GM19099 (cell line): ENCODE data around the gene IGF2BP2.

Source experiments
- POLR2A ChIP-seq: IDR thresholded peaks from 3 replicates; pipeline ENCODE4 v1.6.1; 2011; ENCODE audit warnings: low read depth; ENCODE audit not compliant: insufficient read length; ENCODE audit errors: extremely low read depth

IGF2BP2 gene

DNA sequence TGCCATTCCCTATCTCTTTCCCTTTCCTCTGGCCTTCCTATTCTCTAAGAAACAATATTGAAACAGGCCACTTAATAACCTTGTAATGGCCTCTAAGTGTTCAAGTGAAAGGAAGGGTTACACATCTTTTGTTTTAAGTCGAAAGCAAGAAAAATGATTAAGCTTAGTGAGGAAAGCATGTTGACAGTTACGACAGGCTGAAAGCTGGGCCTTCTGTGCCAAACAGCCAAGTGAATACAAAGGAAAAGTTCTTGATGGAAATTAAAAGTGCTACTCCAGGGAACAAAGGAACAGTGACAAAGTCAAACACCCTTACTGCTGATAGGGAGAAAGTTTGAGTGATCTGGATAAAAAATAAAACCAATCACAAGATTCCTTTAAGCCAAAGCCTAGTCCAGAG lies 184.5 kb downstream of the IGF2BP2 start:
- TF ChIP-seq POLR2A = no peak

DNA sequence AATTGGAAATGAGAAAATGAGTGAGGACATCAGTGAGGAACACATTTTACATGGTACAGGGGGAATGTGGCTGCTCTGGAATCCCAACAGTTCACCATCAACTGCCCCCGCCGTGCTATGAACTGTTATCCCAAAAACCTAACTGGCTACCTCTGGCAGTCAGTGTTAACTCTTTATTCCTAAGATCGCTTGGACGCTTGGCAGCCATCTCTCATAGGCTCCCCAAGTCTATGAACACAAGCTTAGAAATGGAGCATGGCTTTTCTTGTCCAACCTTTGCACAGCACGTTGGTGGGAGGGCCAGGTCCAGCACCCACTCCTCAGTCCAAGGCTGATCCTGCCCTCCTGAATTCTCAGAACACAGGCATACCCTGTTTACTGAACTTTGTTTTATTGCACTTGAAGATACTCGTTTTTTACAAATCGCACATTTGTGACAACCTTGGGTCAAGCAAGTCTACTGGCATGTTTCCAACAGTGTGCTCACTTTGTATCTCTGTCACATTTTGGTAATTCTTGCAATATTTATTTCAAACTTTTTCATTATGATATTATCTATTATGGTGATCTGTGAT lies 185.1 kb downstream of the IGF2BP2 start:
- TF ChIP-seq POLR2A = no peak

DNA sequence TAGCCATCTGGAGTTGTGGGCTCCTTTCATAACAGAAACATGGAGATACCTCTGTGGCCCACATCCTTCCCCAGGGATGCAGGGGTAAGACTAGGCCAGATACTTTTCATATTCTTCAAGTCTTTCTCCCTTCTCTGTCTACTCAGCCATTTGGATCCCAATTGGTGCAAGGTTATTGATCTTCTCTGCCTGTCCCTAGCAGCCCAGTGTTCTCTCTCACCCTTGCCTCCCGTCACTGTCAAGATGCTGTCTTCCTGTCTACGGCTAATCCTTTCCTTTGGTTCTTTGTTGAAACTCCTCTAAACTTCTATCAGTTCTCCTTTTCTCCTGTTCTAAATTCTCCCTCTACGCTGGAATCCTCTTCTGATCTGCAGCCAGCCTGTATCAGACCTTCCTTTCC lies 187.5 kb downstream of the IGF2BP2 start:
- no peak for TF ChIP-seq POLR2A

DNA sequence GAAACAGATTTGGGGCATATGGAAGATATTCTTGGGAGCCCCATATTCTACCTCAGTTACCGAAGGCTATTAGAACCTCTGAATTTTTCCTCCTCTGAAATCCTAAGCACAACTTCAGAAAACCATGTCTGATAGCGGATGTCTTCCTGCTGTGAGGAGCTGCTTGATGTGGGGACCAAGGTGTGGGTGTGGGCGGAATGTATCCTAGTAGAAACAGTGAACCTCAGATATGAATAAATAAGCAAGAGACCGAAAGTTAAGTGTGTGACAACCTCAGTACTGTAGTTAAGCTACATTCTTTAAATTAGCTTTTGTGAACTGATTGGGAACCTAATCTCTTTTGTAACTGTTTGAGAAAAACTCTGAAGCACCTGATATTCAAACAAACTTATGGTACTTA lies 191.8 kb downstream of the IGF2BP2 start:
- no peak for TF ChIP-seq POLR2A

DNA sequence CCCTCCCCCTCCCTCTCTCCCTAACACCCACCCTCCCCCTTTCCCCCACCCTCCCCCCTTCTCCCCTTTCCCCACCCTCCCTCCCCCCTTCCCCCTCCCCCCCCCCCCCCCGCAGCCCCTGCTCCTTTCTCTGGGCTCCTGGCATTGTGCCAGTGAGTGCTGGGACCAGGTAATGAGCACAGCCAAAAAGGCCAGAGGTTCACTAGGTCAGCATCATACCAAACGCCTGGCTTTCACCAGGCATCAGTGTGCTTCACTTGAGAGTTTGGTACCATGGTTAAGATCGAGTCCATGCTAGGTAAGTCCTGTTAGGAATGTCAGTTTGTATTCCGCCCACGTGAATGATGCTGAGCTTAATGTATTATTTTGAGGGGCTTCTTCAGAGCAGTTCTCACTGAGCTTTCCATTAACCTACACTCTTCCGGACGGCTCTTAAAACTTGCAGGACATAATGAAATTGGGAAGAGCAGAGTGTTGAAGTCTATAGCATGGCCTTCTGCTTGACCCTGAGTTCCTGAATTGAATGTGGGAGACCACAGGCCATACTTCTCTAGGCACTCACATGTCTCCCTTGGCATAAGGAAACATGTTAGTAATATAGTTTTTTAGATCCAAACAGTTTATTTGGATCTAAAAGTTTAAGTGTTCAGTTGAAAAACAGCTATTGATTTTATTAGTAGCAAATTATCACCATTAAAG lies 193.2 kb downstream of the IGF2BP2 start:
- no peak for TF ChIP-seq POLR2A

DNA sequence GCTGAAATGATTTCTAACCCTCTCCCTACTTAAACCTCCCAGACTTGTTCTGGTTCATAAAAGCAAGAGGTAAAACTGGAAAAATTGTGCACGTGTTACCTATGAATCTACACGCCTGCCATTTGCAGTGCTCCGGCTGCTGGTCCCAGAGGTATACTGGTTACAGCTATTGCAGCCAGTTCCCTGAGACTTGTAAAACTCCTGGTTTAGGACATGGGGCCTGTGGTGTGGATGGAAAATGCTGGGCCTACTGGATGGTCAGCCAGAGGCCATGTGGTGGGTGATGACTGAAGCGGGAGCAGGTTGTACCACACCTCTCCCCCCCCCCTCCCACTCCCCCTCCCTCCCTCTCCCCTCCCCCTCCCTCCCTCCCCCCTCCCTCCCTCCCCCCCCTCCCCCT lies 193.7 kb downstream of the IGF2BP2 start:
- TF ChIP-seq POLR2A = no peak

DNA sequence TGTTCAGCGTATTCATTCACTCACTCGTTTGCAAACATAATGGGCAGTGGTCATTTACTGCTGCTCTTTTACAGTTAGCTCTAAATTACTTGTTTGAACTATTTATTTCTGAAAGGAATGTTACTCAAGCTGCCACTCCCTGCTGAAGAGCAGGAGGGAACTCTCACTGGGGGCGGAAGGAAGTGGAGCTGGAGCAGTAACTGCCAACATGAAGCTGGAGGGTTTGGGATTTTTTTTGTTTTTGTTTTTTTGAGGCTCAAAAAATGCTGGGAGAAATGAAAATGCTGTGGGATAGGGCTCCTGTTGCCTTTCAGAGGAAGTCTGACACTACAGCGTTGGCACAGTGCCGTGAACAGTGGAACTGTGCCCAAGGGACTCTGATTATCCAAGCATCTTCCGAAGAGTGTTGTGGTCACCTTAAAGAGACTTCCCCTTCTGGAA lies 194.6 kb downstream of the IGF2BP2 start:
- no peak for TF ChIP-seq POLR2A

DNA sequence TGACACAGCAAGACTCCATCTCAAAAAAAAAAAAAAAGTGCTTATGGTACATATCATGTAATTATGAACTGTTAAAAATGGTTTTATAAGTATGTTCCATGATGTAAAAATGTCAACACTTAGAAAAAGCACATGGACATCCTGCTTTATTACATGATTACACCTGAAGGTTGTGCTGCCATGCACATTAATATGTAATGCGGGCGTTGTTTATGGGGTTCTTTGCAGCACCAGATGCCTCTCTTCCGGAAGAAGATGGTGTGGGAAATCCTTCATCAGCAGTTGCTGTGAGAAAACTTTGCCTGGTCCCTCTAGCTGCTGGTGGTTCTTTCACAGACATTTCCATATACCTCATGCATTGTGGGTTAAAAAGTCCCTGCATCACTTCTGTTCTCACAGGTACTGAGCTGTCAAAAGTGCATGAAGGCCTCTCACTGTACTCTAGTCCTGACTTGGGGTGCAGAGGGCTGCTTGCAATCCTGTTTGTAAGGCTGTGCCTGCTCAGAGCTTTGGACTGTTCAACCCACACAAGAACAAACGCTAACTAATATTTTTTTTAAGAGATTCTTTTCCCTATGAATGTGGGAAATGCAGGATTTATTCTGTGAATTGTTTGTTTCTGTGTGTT lies 195.2 kb downstream of the IGF2BP2 start:
- no peak for TF ChIP-seq POLR2A

DNA sequence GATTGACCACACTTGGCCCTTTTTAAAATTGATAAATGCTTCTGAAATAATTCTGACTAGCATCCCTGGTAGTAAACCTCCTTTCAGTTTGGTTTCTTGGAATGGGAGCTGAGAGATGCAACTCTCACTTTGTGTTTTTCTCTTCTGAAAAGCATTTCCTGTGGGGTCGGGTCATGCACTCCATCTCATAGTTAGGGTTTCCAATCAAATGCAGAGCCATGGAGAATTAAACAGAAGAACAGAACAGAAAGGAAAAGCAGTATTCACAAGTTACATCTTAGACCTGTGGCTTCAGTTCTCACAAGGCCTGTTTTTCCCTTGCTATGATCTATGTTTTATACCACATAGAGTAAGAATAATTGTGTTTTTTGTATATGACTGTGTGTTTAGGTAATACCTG lies 199.1 kb downstream of the IGF2BP2 start:
- TF ChIP-seq POLR2A = no peak

DNA sequence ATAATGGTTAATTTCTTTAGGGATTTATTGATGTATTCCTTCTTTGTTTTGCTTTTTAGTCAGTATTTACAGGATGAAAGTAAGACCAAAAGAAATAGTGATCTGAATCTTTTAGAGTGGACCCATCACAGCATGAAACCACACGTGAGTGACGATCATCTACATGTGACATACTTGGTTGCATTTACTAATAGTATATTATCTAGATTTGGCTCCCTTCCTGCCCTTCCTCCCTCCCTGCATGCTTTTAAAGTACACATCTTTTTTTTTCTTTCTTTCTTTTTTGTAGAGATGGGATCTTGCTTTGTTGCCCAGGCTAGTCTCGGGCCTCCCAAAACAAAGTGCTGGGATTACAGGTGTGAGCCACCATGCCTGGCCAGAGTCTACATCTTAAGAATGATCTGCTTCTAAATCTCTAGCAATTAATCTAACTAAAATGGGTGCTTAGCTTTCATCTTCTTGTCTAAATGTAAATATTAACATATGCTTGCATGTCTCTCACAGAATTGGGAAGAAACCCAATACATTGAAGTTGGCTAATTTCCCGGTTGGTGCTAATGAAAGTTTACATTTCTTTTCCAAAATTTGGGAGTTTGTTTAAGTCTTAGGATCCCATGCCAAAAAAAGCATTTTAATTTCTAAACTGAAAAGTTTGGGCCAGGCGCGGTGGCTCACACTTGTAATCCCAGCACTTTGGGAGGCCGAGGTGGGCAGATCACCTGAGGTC lies 200.7 kb downstream of the IGF2BP2 start:
- TF ChIP-seq POLR2A = no peak

DNA sequence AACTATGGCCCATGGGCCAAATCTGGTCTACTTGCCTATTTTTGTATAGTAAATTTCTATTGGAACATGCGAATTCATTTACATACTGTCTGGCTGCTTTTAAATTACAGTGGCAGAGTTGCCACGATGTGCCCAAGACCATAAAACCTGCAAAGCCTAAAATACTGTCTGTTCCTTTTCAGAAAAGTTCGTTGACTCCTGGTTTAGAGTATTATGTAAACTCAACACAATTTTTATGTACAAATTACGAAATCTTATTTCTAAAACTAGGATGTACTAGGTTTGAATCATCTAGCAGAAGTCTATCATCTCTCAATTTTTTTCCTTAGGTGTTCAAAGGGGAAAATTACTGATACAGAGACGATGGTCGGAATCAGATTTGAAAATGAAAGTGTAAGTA lies 211.8 kb downstream of the IGF2BP2 start:
- no peak for TF ChIP-seq POLR2A

DNA sequence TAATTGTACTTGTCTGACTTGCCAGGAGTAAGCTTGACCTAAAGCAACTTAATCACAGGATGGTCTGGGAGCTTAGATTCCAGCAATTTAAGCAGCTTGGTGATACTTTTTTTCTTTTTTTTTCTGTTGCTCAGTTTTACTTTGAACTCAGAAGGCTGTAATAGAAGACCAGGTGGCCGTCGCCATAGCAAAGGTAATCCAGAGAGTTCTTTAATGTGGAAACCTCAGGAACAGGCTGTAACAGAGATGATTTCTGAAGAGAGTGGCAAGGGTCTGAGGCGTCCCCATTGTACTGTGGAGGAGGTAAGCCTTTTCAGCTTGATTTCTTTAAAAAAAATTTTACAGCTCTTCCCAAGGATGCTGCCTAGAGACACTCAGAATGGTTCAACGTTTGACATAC lies 218.6 kb downstream of the IGF2BP2 start:
- no peak for TF ChIP-seq POLR2A

DNA sequence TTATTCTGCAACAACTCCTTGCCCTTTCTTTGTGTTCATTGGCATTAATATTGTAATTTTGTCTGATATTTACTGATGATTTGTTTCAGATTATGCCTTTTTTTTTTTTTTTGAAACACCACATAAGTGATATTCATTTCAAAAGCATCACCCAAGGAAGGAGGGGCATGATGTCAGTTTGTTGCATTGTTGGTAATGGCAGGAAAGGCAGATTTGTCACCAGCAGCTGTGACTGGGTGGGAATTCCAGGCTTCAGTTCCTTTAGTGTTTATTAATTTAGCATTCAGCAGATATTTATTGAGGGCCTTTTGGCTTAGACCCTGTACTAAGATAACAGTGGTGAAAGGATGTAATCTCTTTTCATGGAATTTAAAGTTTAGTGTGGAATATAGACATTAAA lies 219.3 kb downstream of the IGF2BP2 start:
- no peak for TF ChIP-seq POLR2A

DNA sequence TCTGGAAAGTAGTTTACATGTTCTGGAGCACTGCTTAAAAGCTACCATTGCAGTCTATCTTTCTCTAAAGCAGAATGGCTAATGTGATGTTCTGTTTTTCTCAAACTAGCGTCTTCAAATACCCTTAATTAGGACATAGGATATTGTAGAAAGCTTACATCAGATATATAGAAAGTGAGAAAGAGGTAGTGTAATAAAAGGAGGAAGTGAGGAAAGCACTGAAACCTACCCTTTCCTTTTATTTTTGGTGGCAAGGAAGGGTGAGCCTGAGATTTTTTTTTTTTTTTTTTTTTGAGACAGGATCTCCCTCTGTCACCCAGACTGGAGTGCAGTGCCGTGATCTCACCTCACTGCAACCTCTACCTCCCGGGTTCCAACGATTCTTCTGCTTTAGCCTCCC lies 229.3 kb downstream of the IGF2BP2 start:
- TF ChIP-seq POLR2A = no peak

DNA sequence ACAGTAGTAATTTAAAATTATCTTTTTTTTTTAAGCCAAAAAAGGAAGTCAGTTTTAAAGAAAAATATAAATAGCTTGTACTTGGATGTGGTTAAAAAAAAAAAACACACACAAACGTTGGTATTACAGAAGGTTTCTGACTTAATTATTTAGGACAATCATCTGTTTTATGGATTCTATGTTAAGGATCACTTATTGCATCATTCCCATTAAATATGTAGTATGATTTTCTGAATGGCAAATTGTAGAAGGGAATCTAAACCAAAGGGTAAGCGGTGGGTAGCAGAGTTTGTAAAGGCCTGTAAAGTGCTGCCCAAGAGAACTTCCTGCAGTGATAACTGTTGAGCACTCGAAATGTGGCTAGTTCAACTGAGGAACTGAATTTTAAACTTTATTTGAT lies 230.8 kb downstream of the IGF2BP2 start:
- TF ChIP-seq POLR2A = no peak
